CD4-positive, alpha-beta memory T cell (primary cell): Measurements from ENCODE around the gene HOXA13. TPM values are rescaled to one million over a fixed set of nuclear protein-coding genes. Genes with fewer than 3 reads are reported as not detected.
A peak's percentile ranks its signal among the peaks of the same experiment; 100 is the strongest.

Source experiments
- CTCF ChIA-PET: fragments of 350-600 bp; sonication (Branson Sonifier 250); formaldehyde crosslinking; loops from one replicate; lab custom pipeline; 2021; ENCODE audit warnings: inconsistent platforms; ENCODE audit not compliant: partially characterized antibody; lab: Charles Lee
- POLR2A ChIA-PET: fragments of 350-600 bp; sonication (Branson Sonifier 250); formaldehyde crosslinking; loops from one replicate; lab custom pipeline; 2021; ENCODE audit not compliant: partially characterized antibody; lab: Charles Lee
- DNase-seq, 5 donors: peaks; one replicate each; pipeline versions ENCODE4 v3.0.0 to v3.0.0-alpha.2; 2020 to 2022; ENCODE audit warnings: mixed read lengths in 1 of 5
- H3K27ac ChIP-seq: one replicate; pipeline ENCODE4 v1.7.0; 2013; ENCODE audit warnings: low read depth, low read length
- H3K27me3 ChIP-seq: 2 replicates; pipeline ENCODE4 v1.7.0; 2013; ENCODE audit warnings: mild to moderate bottlenecking, low read length, moderate library complexity; ENCODE audit not compliant: insufficient read depth
- H3K36me3 ChIP-seq: 2 replicates; pipeline ENCODE4 v1.7.0; 2013; ENCODE audit warnings: mild to moderate bottlenecking, low read length, moderate library complexity; ENCODE audit not compliant: insufficient read depth
- H3K4me1 ChIP-seq: 2 replicates; pipeline ENCODE4 v1.7.0; 2013; ENCODE audit warnings: mild to moderate bottlenecking, low read length, moderate library complexity; ENCODE audit not compliant: insufficient read depth
- H3K4me3 ChIP-seq, 2 donors: one replicate each; pipeline ENCODE4 v1.7.0; 2013; ENCODE audit warnings: low read length in 2 of 2, mild to moderate bottlenecking in 1 of 2
- H3K9me3 ChIP-seq, 2 donors: one replicate each; pipeline ENCODE4 v1.7.0; 2013; ENCODE audit warnings: low read length in 2 of 2, control low read depth in 1 of 2; ENCODE audit not compliant: control insufficient read depth in 1 of 2
- H3K27ac Mint-ChIP-seq, 7 donors: one replicate each; pipeline ENCODE4 v1.8.0; 2020 to 2021; ENCODE audit warnings: mixed read lengths in 7 of 7, mild to moderate bottlenecking in 6 of 7, inconsistent platforms in 3 of 7, moderate library complexity in 3 of 7
- H3K27me3 Mint-ChIP-seq, 2 donors: one replicate each; pipeline ENCODE4 v1.8.0; 2020 to 2021; ENCODE audit warnings: mixed read lengths in 2 of 2
- H3K36me3 Mint-ChIP-seq, 2 donors: one replicate each; pipeline ENCODE4 v1.8.0; 2020 to 2021; ENCODE audit warnings: mixed read lengths in 2 of 2, inconsistent platforms in 1 of 2, mild to moderate bottlenecking in 1 of 2
- H3K4me1 Mint-ChIP-seq, 4 donors: one replicate each; pipeline ENCODE4 v1.8.0; 2020 to 2021; ENCODE audit warnings: mixed read lengths in 4 of 4, mild to moderate bottlenecking in 1 of 4
- H3K4me3 Mint-ChIP-seq, 8 donors: one replicate each; pipeline ENCODE4 v1.8.0; 2020 to 2021; ENCODE audit warnings: mixed read lengths in 8 of 8, mild to moderate bottlenecking in 7 of 8, moderate library complexity in 6 of 8, inconsistent platforms in 3 of 8
- H3K9me3 Mint-ChIP-seq, 8 donors: one replicate each; pipeline ENCODE4 v1.8.0; 2020 to 2021; ENCODE audit warnings: mixed read lengths in 8 of 8, mild to moderate bottlenecking in 5 of 8, inconsistent platforms in 3 of 8, moderate library complexity in 1 of 8
- intact Hi-C: fragments of 100-400 bp; cut with micrococcal nuclease; formaldehyde crosslinking; loops from one replicate; pipeline ENCODE4 v1.15.1; 2023
- polyA plus RNA-seq, 2 donors: library from polyadenylated mRNA; unstranded; fragments of 300-500 nt; fragmentation: Illumina TruSeq; gene quantifications; one replicate each; pipeline ENCODE4 v1.2.3, GENCODE V29; 2021
- total RNA-seq, 2 experiments: library from RNA; stranded (reverse); gene quantifications; one replicate each; pipeline ENCODE4 v1.2.3, GENCODE V29; 2021

The HOXA13 gene
- total and polyA plus RNA-seq, 4 experiments from 2014 or later, result not detected

- peaks cover 14 to 62% (median 40%) of the 10 kb centered on the region in 4 donors for H3K4me1 Mint-ChIP-seq
- peaks cover 68 to 72% of the 10 kb centered on the region in 2 donors for H3K27me3 Mint-ChIP-seq
- Histone ChIP-seq H3K27me3 (peaks cover 34% of the 10 kb centered on the region), H3K36me3 (no peaks in the 10 kb centered on the region), H3K27ac (no peak overlapping the region), H3K9me3 (no peaks in the 10 kb centered on the region), H3K4me1 (peaks cover 19% of the 10 kb centered on the region), H3K4me3 (no peak overlapping the region)
- peaks cover 0 to 7% (median 0%) of the 10 kb centered on the region in 8 donors for H3K9me3 Mint-ChIP-seq
- intact Hi-C loops, result no loop called here
- no peak for DNase-seq
- peaks cover 0 to 3% of the 10 kb centered on the region in 2 donors for H3K36me3 Mint-ChIP-seq
- peak overlapping the region in 2 of 7 donors; percentile 8 to 68 for H3K27ac Mint-ChIP-seq
- ChIA-PET CTCF (no interaction called here), POLR2A (no interaction called here)
- peak overlapping the region in 7 of 8 donors; percentile 20 to 80 (median 39) for H3K4me3 Mint-ChIP-seq
Measured at GRCh38 chr7:27240015-27240731, 40.3 kb upstream of the HOXA13 start.

GRCh38 chr7:27239387-27240014 is 39.6 kb upstream of the HOXA13 start:
- H3K36me3 ChIP-seq, result no peaks in the 10 kb centered on the region
- Mint-ChIP-seq H3K27ac (peak overlapping the region in 2 of 7 donors; percentile 8 to 68), H3K4me3 (peak overlapping the region in 7 of 8 donors; percentile 20 to 80 (median 39)), H3K9me3 (peaks cover 0 to 7% (median 0%) of the 10 kb centered on the region in 8 donors), H3K4me1 (peaks cover 14 to 61% (median 37%) of the 10 kb centered on the region in 4 donors), H3K36me3 (peaks cover 0 to 3% of the 10 kb centered on the region in 2 donors), H3K27me3 (peaks cover 65 to 69% of the 10 kb centered on the region in 2 donors)
- no peaks in the 10 kb centered on the region for H3K9me3 ChIP-seq
- ChIA-PET CTCF (no interaction called here), POLR2A (no interaction called here)
- peaks cover 32% of the 10 kb centered on the region for H3K27me3 ChIP-seq
- H3K27ac ChIP-seq, result no peak overlapping the region
- no peak overlapping the region for H3K4me3 ChIP-seq
- DNase-seq, result no peak
- H3K4me1 ChIP-seq, result peaks cover 19% of the 10 kb centered on the region
- intact Hi-C loops, result no loop called here

GRCh38 chr7:27238979-27239386 is 39.1 kb upstream of the HOXA13 start:
- H3K36me3 Mint-ChIP-seq, result peaks cover 0 to 3% of the 10 kb centered on the region in 2 donors
- no peak overlapping the region for H3K27ac Mint-ChIP-seq
- intact Hi-C loops, result no loop called here
- H3K4me3 ChIP-seq, result no peak overlapping the region
- DNase-seq, result no peak
- POLR2A ChIA-PET, result no interaction called here
- H3K4me3 Mint-ChIP-seq, result peak overlapping the region in 5 of 8 donors; percentile 27 to 64 (median 32)
- no peaks in the 10 kb centered on the region for H3K9me3 ChIP-seq
- H3K4me1 Mint-ChIP-seq, result peaks cover 12 to 57% (median 35%) of the 10 kb centered on the region in 4 donors
- no peak overlapping the region for H3K27ac ChIP-seq
- H3K27me3 Mint-ChIP-seq, result peaks cover 66 to 69% of the 10 kb centered on the region in 2 donors
- peaks cover 28% of the 10 kb centered on the region for H3K27me3 ChIP-seq
- peaks cover 0 to 7% (median 0%) of the 10 kb centered on the region in 8 donors for H3K9me3 Mint-ChIP-seq
- H3K4me1 ChIP-seq, result peaks cover 19% of the 10 kb centered on the region
- CTCF ChIA-PET, result no interaction called here
- H3K36me3 ChIP-seq, result no peaks in the 10 kb centered on the region

- ChIA-PET CTCF (interaction anchor here (0.5 kb wide), 1 partner anchor 298 kb away, joined by 3 read pairs; no protein-coding TSS in a partner anchor), POLR2A (no interaction called here)
- H3K27ac Mint-ChIP-seq, result no peak overlapping the region
- Histone ChIP-seq H3K27ac (no peak overlapping the region), H3K4me1 (peaks cover 18% of the 10 kb centered on the region), H3K27me3 (peaks cover 24% of the 10 kb centered on the region), H3K36me3 (no peaks in the 10 kb centered on the region), H3K4me3 (no peak overlapping the region), H3K9me3 (no peaks in the 10 kb centered on the region)
- peaks cover 0 to 7% (median 0%) of the 10 kb centered on the region in 8 donors for H3K9me3 Mint-ChIP-seq
- peaks cover 62 to 73% of the 10 kb centered on the region in 2 donors for H3K27me3 Mint-ChIP-seq
- H3K36me3 Mint-ChIP-seq, result peaks cover 0 to 3% of the 10 kb centered on the region in 2 donors
- intact Hi-C loops, result no loop called here
- H3K4me3 Mint-ChIP-seq, result peak overlapping the region in 1 of 8 donors; percentile 32
- no peak for DNase-seq
- peaks cover 10 to 50% (median 31%) of the 10 kb centered on the region in 4 donors for H3K4me1 Mint-ChIP-seq
Measured at GRCh38 chr7:27237735-27238334, 37.9 kb upstream of the HOXA13 start.

- H3K27me3 ChIP-seq, result peaks cover 10% of the 10 kb centered on the region
- H3K4me3 Mint-ChIP-seq, result peak overlapping the region in 6 of 8 donors; percentile 32 to 65 (median 41)
Measured at GRCh38 chr7:27235387-27236311, 35.8 kb upstream of the HOXA13 start.

GRCh38 chr7:27229448-27229847 is 29.6 kb upstream of the HOXA13 start:
- peaks cover 0 to 3% (median 0%) of the 10 kb centered on the region in 8 donors for H3K9me3 Mint-ChIP-seq
- peaks cover 0 to 2% (median 0%) of the 10 kb centered on the region in 4 donors for H3K4me1 Mint-ChIP-seq
- H3K4me3 ChIP-seq, result no peak overlapping the region
- no peak overlapping the region for H3K4me3 Mint-ChIP-seq
- H3K36me3 ChIP-seq, result no peaks in the 10 kb centered on the region
- H3K27ac Mint-ChIP-seq, result no peak overlapping the region
- H3K4me1 ChIP-seq, result no peaks in the 10 kb centered on the region
- no peaks in the 10 kb centered on the region for H3K9me3 ChIP-seq
- peaks cover 21 to 48% of the 10 kb centered on the region in 2 donors for H3K27me3 Mint-ChIP-seq
- no peak for DNase-seq
- ChIA-PET POLR2A (no interaction called here), CTCF (no interaction called here)
- intact Hi-C loops, result no loop called here
- no peak overlapping the region for H3K27ac ChIP-seq
- H3K27me3 ChIP-seq, result no peaks in the 10 kb centered on the region
- no peaks in the 10 kb centered on the region for H3K36me3 Mint-ChIP-seq

More at GRCh38 chr7:27235387-27236311, 35.8 kb upstream of the HOXA13 start:
- no peak overlapping the region for H3K4me3 ChIP-seq
- no peak overlapping the region for H3K27ac ChIP-seq
- peaks cover 0 to 3% of the 10 kb centered on the region in 2 donors for H3K36me3 Mint-ChIP-seq
- no peaks in the 10 kb centered on the region for H3K9me3 ChIP-seq
- no peaks in the 10 kb centered on the region for H3K36me3 ChIP-seq
- H3K4me1 Mint-ChIP-seq, result peaks cover 8 to 32% (median 20%) of the 10 kb centered on the region in 4 donors
- POLR2A ChIA-PET, result no interaction called here
- DNase-seq, result no peak
- peaks cover 45 to 55% of the 10 kb centered on the region in 2 donors for H3K27me3 Mint-ChIP-seq
- intact Hi-C loops, result no loop called here
- CTCF ChIA-PET, result no interaction called here
- H3K27ac Mint-ChIP-seq, result no peak overlapping the region
- H3K4me1 ChIP-seq, result peaks cover 10% of the 10 kb centered on the region
- peaks cover 0 to 3% (median 0%) of the 10 kb centered on the region in 8 donors for H3K9me3 Mint-ChIP-seq
